ENCODE results near the gene FTCD. TPM values are rescaled to one million over a fixed set of nuclear protein-coding genes. Genes with fewer than 3 reads are reported as not detected.

The FTCD gene
- total RNA-seq, 2 experiments from 2014 or later = 0.06 to 1.1 TPM

DNA sequence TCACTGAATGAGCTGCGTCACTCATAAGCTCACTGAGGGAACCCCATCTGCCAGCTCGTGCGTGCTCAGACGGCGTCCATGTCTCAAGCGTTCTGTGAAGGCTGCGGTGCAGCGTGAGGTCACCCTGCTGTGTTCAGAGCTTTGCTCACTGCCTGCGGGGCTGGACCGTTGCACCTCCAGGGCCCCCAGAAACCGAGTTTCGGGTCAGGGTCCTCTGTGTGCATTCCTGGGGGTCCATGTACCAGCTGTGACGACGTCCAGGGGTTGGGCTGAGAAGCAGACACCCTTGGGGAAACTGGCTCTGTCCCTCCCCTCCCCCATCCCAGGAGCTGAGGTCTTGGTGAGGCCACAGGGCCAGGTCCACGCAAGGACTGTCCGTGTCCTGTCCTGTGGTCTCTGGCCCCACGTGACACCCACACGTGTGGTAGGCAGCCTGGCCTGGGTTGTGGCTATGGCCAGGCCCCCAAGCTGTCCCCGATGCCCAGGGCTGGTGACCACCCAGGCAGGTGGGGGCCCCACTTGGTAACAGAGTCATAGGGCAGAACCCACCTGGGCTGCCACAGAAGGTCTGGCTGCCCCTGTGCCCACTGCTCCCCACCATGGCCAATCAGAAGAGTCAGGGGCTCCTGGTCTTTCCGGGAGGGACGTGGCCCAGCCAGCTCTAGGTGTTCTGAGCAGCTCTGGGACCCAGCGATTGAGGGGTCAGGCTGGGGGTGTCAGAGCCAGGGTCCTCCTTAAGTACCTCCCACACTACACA, 24.4 kb downstream of the FTCD start:
- Histone ChIP-seq H3K4me2 (ENCODE audit: low read length) (no peak overlapping the region), H2AFZ (ENCODE audit: low read length) (no peak overlapping the region), H3K36me3 (ENCODE audit: insufficient read depth, low read length) (no peaks in the 10 kb centered on the region), H3K79me2 (ENCODE audit: insufficient read depth, low read depth, low read length) (no peaks in the 10 kb centered on the region), H3K9me3 (ENCODE audit: low read length) (no peaks in the 10 kb centered on the region), H3K4me1 (ENCODE audit: insufficient read depth, low read length, poor library complexity, severe bottlenecking) (no peaks in the 10 kb centered on the region), H3K4me3 (ENCODE audit: low read depth, low read length, poor library complexity, severe bottlenecking) (no peak overlapping the region), H4K20me1 (ENCODE audit: insufficient read depth, low read length) (no peaks in the 10 kb centered on the region), H3K9me2 (ENCODE audit: insufficient read depth, low read length) (no peaks in the 10 kb centered on the region), H3K27ac (ENCODE audit: low read depth, low read length, poor library complexity, severe bottlenecking) (no peak overlapping the region)
- no peak for TF ChIP-seq EZH2phosphoT487 (IDR thresholded peaks at IDR 0.05; ENCODE audit: borderline replicate concordance, low read depth, low read length)
- TF ChIP-seq, protein P1, sequence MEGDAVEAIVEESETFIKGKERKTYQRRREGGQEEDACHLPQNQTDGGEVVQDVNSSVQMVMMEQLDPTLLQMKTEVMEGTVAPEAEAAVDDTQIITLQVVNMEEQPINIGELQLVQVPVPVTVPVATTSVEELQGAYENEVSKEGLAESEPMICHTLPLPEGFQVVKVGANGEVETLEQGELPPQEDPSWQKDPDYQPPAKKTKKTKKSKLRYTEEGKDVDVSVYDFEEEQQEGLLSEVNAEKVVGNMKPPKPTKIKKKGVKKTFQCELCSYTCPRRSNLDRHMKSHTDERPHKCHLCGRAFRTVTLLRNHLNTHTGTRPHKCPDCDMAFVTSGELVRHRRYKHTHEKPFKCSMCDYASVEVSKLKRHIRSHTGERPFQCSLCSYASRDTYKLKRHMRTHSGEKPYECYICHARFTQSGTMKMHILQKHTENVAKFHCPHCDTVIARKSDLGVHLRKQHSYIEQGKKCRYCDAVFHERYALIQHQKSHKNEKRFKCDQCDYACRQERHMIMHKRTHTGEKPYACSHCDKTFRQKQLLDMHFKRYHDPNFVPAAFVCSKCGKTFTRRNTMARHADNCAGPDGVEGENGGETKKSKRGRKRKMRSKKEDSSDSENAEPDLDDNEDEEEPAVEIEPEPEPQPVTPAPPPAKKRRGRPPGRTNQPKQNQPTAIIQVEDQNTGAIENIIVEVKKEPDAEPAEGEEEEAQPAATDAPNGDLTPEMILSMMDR (conservative IDR thresholded peaks at IDR 0.05; ENCODE audit: low read length) = no peak
- ChIA-PET POLR2A (no interaction called here), CTCF (ENCODE audit: unreplicated experiment) (no interaction called here)
- no peak for DNase-seq (ENCODE audit: low spot score)
- intact Hi-C loops (cut with micrococcal nuclease; ENCODE audit: unreplicated experiment) = no loop called here
- no TSS peak for BruUV-seq (replicated peaks)

DNA sequence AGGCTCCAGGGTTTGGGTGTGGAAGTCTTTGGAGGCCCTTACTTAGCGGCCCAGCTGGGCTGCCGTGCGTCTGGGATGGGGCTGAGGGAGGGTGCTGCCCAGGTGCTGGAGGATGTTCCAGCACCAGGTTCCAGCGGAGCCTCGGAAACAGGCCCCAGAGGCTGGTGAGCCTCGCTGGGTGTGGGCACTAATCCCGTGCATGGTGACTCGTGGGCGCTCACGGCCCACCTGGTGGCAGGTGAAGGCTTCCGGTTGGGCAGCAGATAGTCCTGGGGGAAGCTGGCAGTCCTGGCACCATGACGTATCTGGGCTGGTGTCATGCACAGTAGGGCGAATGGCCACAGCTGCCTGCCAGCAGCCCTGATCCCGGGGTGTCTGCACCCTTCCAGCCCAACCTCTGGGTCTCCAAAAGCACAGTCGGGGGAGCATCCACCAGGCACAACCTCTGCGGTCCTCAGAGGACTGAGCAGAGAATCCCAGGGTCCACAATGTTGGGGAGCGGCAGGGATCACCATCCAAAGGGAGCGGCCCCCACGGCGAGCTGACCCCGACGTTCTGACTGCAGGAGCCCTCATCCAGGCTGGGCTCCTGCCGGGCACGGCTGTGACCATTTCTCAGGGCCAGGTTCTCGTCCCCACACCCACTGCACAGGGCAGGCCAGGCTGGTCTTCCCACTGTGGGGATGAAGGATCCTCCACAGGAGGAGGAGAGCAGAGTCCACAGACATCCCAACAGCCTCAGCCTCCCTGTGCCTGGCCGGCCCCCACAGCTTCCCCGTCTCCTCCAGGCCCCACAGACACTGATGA, 25.3 kb downstream of the FTCD start:
- H4K20me1 ChIP-seq (ENCODE audit: insufficient read depth, low read length) = no peaks in the 10 kb centered on the region
- BruUV-seq (replicated peaks) = no TSS peak
- no peaks in the 10 kb centered on the region for H3K36me3 ChIP-seq (ENCODE audit: insufficient read depth, low read length)
- H3K27ac ChIP-seq (ENCODE audit: low read depth, low read length, poor library complexity, severe bottlenecking) = no peak overlapping the region
- intact Hi-C loops (cut with micrococcal nuclease; ENCODE audit: unreplicated experiment) = no loop called here
- ChIA-PET CTCF (ENCODE audit: unreplicated experiment) (no interaction called here), POLR2A (no interaction called here)
- TF ChIP-seq, protein P1 (conservative IDR thresholded peaks at IDR 0.05; ENCODE audit: low read length) = no peak
- no peak for TF ChIP-seq EZH2phosphoT487 (IDR thresholded peaks at IDR 0.05; ENCODE audit: borderline replicate concordance, low read depth, low read length)
- no peaks in the 10 kb centered on the region for H3K4me1 ChIP-seq (ENCODE audit: insufficient read depth, low read length, poor library complexity, severe bottlenecking)
- no peaks in the 10 kb centered on the region for H3K79me2 ChIP-seq (ENCODE audit: insufficient read depth, low read depth, low read length)
- H3K9me2 ChIP-seq (ENCODE audit: insufficient read depth, low read length) = no peaks in the 10 kb centered on the region
- no peak overlapping the region for H3K4me3 ChIP-seq (ENCODE audit: low read depth, low read length, poor library complexity, severe bottlenecking)
- no peak overlapping the region for H3K4me2 ChIP-seq (ENCODE audit: low read length)
- no peak overlapping the region for H2AFZ ChIP-seq (ENCODE audit: low read length)
- H3K9me3 ChIP-seq (ENCODE audit: low read length) = no peaks in the 10 kb centered on the region
- no peak for DNase-seq (ENCODE audit: low spot score)
